NB4 (cell line): Measurements from ENCODE around the gene FASLG.

Experiments used
- DNase-seq: peaks from one replicate; pipeline ENCODE4 v3.0.0; 2010; ENCODE audit warnings: low read depth
- H3K4me3 ChIP-seq: one replicate; pipeline ENCODE4 v1.5.1; 2011; ENCODE audit warnings: mild to moderate bottlenecking, low read depth, low read length, moderate library complexity
- CTCF ChIP-seq: IDR thresholded peaks from one replicate; pipeline ENCODE4 v1.5.1; 2012; ENCODE audit warnings: low read depth, low read length
- MYC ChIP-seq: IDR thresholded peaks from 2 replicates; pipeline ENCODE4 v1.6.1; 2011; ENCODE audit warnings: low read depth, low read length
- POLR2A ChIP-seq: IDR thresholded peaks from 2 replicates; pipeline ENCODE4 v1.6.1; 2011; ENCODE audit warnings: mild to moderate bottlenecking; ENCODE audit not compliant: insufficient read length; ENCODE audit errors: extremely low read depth
- TF ChIP-seq, protein P1 (sequence below): IDR thresholded peaks from 2 replicates; pipeline ENCODE4 v1.6.1; 2011; ENCODE audit warnings: low read depth, low read length

Gene FASLG

DNA sequence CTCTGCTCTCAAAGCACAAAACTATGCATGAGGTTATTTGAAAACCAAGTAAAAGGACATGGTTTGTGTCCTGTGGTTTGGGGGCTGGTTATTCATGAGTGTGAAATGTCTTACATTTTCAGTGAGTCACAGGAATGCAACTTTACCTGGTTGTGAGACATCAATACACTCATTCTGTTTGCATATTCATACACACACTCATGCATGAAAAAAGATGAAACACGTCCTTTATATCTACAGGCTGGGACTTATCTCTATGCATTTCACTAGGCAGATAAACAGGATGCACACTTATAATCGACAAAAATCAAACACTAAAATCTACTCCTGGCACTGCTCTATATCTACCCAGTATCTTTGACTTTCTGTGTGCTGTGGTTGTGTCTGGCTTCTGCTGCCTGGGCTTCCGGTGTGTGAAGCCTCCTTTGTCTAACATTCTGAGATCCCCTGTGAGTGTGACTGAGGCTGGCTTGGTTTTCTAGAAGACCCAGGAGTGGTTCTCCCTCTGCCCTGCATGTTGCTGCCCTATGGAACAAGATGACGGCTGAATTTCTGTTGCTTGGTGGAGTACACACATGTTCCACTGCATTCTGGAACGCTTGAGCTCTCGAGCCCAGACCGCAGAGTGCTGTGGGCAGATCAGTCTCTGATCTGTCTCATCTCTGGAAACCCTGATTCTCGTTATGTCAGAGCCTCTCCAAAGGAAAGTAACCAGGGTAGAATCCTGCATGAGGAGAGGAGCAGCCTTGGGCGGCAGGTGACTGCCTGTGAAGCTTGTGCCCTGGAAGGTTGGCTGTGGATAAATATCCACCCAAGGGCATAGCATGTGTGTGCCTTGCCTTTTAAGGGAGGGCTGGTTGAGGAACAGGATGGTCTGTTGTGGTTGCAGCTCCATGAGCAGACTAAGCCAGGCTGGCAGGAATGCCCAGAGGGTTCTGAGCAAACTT lies 19.7 kb upstream of the FASLG start:
- TF ChIP-seq POLR2A = no peak
- no peak for TF ChIP-seq CTCF
- TF ChIP-seq, protein P1, sequence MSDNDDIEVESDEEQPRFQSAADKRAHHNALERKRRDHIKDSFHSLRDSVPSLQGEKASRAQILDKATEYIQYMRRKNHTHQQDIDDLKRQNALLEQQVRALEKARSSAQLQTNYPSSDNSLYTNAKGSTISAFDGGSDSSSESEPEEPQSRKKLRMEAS = no peak
- TF ChIP-seq MYC = no peak
- H3K4me3 ChIP-seq = no peak overlapping the region
- no peak for DNase-seq

GRCh38 chr1:172640111-172640510 lies 18.8 kb upstream of the FASLG start:
- DNase-seq = peak; percentile 39
- TF ChIP-seq, protein P1 = no peak
- TF ChIP-seq POLR2A = no peak
- no peak for TF ChIP-seq MYC
- TF ChIP-seq CTCF = no peak
- no peak overlapping the region for H3K4me3 ChIP-seq

DNA sequence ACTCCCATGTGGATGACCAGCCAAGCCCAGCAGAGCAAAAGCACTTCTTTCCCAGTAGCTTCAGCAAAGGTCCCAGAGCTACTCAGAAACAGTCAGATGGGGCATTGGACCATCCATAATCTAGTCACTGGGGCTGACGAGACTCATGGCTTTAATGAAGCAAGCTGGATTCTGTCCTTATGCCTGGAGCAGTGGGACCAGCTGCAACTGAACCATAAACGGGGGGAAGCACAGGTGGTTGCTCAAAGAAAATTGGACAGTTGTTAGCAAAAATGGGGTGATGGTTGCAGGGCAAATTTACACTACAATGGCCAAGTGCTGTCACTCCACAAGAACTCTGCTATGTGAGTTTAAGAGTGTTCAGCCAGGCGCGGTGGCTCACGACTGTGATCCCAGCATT lies 17.4 kb upstream of the FASLG start:
- no peak for DNase-seq
- TF ChIP-seq MYC = no peak
- TF ChIP-seq, protein P1 = no peak
- no peak for TF ChIP-seq CTCF
- no peak for TF ChIP-seq POLR2A
- H3K4me3 ChIP-seq = no peak overlapping the region

DNA sequence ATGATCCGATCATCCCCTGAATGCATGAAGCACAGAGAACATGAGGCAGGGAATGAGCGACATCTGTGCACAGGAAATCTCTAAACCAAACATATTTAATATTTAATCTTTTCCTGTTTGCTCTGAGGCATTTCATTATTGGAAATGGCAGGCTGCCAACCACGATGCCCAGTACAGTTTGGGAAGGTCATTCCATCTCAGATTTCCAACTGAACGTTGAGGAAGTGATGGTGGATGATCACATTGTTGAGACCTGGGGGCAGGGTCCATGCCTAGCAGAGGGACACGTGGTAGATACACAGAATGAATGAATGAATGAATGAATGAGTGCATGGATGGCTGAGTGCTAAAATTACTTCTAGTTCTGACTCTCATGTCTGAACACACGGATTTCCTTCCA lies 15.9 kb upstream of the FASLG start:
- TF ChIP-seq MYC (no peak), CTCF (no peak), POLR2A (no peak)
- TF ChIP-seq, protein P1 = no peak
- no peak for DNase-seq
- no peak overlapping the region for H3K4me3 ChIP-seq

DNA sequence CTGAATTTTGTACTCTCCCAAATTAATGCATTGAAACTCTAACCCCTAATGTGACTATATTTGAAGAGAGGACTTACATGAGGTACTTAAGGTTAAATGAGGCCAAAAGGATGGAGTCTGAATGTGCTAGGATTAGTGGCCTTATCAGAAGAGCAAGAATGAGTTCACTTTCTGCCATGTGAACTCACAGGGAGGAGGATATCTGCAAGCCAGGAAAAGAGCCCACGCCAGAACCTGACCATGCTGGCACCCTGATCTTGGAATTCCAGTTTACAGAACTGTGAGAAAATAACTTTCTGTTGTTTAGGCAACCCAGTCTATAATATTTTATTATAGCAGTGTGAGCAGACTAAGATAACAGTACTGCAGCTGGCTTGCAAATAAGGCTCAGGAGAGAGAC lies 12.2 kb upstream of the FASLG start:
- no peak for DNase-seq
- TF ChIP-seq CTCF (no peak), POLR2A (no peak), MYC (no peak)
- TF ChIP-seq, protein P1 = no peak
- no peak overlapping the region for H3K4me3 ChIP-seq
